Endometrium (tissue), 2 donors: ENCODE data around the gene NCOA6.
"Not testable (repeated sequence)": the region's sequence is repeated elsewhere in the genome, so short reads cannot be mapped to it uniquely, and the experiment has no call there.

ENCODE experiments used
- FAIRE-seq: peaks from 2 replicates; lab custom pipeline; 2012; peaks lifted over from hg19 to GRCh38; lab: Jason Lieb, UNC
- donor health status: control.
- donor health status: control.

The NCOA6 gene

GRCh38 chr20:34824806-34825529 lies 483 bp downstream of the NCOA6 start:
- no peak for FAIRE-seq

- no peak for FAIRE-seq
These were observed 1.0 kb downstream of the NCOA6 start for GRCh38 chr20:34824452-34824805.

GRCh38 chr20:34824026-34824425 lies 1.4 kb downstream of the NCOA6 start:
- no peak for FAIRE-seq

- no peak for FAIRE-seq
These were observed 4.5 kb downstream of the NCOA6 start for GRCh38 chr20:34820805-34821578.

GRCh38 chr20:34817801-34818200 lies 7.7 kb downstream of the NCOA6 start:
- FAIRE-seq: no peak

- no peak for FAIRE-seq
These were observed 8.4 kb downstream of the NCOA6 start for GRCh38 chr20:34817072-34817471.

GRCh38 chr20:34815636-34816035 lies 9.8 kb downstream of the NCOA6 start:
- FAIRE-seq: no peak

- FAIRE-seq: no peak
These were observed 16.9 kb downstream of the NCOA6 start for GRCh38 chr20:34808583-34808982.

GRCh38 chr20:34807944-34808465 lies 17.4 kb downstream of the NCOA6 start:
- FAIRE-seq: not testable (repeated sequence)

- FAIRE-seq: no peak
These were observed 19.2 kb downstream of the NCOA6 start for GRCh38 chr20:34806255-34806654.

- FAIRE-seq: no peak
These were observed 26.6 kb downstream of the NCOA6 start for GRCh38 chr20:34798871-34799270.

GRCh38 chr20:34798328-34798727 lies 27.1 kb downstream of the NCOA6 start:
- no peak for FAIRE-seq

GRCh38 chr20:34797012-34797995 lies 28.1 kb downstream of the NCOA6 start:
- FAIRE-seq: no peak

- no peak for FAIRE-seq
These were observed 31.4 kb downstream of the NCOA6 start for GRCh38 chr20:34794006-34794585.

GRCh38 chr20:34792687-34793363 lies 32.6 kb downstream of the NCOA6 start:
- no peak for FAIRE-seq

GRCh38 chr20:34791289-34792020 lies 34.0 kb downstream of the NCOA6 start:
- FAIRE-seq: no peak

GRCh38 chr20:34781220-34781619 lies 44.2 kb downstream of the NCOA6 start:
- FAIRE-seq: no peak

- not testable (repeated sequence) for FAIRE-seq
These were observed 45.2 kb downstream of the NCOA6 start for GRCh38 chr20:34780291-34780690.

- FAIRE-seq: no peak
These were observed 49.3 kb downstream of the NCOA6 start for GRCh38 chr20:34776177-34776576.

- no peak for FAIRE-seq
These were observed 50.6 kb downstream of the NCOA6 start for GRCh38 chr20:34774886-34775285.

GRCh38 chr20:34774449-34774848 lies 51.0 kb downstream of the NCOA6 start:
- FAIRE-seq: no peak
